Fibroblast of gingiva (primary cell): Measurements from ENCODE around the gene MYL12B.
"Not testable (repeated sequence)": the region's sequence is repeated elsewhere in the genome, so short reads cannot be mapped to it uniquely, and the experiment has no call there.

ENCODE experiments used
- DNase-seq: peaks from one replicate; pipeline ENCODE4 v3.0.0-alpha.2; 2011; ENCODE audit warnings: low read depth

MYL12B gene

DNA sequence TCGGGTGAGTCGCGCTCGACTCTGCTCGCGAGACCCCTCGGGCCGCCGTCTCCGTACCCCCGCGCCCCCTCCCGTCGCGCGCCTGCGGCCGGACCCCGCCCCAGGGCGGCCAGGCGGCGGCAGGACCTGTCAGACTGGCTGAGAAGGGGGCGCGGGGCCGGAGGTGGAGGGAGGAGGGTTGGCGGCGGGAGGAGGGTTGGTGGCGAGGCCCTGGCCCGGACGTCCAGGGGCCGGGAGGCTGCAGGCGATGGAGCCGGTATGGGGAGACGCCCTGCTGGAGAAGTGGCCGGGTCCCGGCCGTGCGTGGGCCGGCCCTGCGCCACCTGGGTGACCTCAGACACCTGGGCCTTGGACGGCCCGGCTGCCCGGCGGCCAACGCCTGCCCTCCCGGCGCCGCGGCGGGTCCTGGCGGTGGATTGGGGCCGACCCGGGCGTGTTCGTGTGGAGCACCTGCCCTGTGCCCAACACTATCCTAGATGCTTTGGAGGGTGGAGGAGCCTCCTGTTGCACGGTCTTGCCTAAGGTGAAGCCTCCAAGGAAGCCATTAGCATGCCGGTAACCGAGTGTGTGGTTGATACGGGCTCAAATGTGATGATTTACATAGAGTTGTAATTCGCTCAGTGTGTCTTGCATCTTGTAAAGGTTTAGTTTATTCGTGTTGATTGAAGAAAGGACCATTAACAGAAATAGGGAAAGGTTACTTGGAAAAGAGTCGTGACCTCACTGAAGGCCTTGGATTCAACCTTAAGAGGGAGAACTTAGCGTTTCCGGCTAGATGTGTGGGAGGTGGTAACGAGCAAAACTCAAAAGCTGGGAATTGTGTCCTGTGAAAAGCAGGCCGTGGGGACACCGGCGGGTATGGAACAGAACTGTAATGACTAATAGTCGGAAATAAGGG, 550 bp downstream of the MYL12B start:
- peak; percentile 12 for DNase-seq

DNA sequence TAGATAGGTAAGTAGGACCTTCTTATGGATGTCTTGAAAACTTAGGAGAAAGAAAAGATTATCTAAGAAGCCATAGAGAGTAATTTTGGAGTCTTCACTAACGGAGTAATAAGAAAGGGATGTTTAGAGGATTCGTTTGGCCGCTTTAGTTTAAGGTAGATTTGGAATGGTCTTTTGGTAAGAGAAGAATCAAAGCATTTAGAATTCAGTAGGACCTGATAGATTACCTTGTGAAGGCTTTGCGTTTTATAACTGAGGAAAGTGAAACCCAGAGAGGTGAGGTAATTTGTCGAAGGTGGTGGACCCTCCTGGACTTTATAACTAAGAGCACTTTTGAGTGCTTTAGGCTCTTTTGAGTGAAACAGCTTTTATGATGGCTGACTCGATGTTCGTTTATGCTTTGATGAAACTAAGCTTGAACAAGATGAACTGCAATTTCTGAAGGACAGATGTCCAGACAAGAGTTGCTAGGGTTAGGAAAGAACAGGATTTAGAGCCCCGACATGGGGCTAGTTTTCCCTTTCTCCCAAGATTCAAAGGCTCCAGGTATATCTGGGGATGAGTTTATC, 1.3 kb downstream of the MYL12B start:
- no peak for DNase-seq

DNA sequence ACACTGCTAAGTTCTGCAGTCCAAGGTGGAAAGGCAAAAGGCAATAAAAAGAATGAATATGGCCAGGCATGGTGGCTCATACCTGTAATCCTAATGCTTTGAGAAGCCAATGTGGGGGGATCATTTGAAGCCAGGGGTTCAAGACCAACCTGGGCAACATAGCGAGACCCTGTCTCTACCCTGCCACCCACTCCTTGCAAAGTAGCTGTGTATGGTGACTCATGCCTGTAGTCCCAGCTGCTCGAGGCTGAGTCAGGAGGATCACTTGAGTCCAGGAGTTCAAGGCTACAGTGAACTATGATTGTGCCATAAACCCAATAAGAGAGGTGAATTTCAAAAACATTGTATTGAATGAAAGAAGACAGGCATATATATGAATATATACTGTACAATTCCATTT, 2.4 kb downstream of the MYL12B start:
- no peak for DNase-seq

DNA sequence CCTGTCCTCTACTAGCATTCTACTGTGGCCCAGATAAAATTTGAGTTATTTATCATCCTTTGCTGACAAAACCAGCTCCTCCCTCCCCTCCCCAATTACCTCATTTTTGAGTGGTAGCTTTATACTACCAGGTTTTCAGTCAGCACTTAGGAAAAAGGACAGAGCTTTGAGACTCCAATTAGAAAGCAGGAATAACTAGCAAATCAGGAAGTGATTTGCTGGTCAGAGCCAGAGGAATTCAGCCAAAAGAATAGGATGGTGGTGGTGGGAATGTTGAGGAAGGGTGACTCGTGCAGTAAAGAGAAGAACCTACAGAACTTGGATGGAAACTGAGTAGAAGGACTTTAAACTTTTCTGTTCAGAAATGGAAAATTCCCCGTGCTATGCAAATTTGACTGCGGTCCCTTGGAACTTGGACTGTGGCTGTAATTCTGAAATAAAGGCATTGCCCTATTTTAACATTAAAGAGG, 3.7 kb downstream of the MYL12B start:
- no peak for DNase-seq

DNA sequence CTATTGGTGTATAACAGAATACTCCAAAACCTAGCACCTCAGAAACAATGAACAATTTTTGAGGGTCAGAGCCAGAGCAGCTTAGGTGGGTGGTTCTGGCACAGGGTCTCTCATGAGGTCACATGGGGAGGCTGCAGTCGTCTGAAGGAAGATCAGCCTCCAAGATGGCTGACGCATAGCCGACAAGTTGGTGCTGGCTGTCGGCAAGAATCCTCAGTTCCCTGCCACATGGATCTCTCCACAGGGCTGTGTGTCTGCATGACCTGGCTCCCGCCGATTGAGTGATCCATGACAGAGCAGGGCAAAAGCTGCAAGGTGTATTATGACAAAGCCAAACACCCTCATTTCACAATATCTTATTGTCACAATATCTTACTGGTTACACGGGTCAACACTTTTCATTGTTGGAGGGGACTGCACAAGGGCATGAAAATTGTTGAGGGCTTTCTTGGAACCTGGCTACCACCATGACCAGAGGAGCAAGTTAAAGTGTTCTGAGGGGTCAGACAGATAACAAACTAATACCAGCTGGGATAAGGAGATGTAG, 4.2 kb downstream of the MYL12B start:
- no peak for DNase-seq

DNA sequence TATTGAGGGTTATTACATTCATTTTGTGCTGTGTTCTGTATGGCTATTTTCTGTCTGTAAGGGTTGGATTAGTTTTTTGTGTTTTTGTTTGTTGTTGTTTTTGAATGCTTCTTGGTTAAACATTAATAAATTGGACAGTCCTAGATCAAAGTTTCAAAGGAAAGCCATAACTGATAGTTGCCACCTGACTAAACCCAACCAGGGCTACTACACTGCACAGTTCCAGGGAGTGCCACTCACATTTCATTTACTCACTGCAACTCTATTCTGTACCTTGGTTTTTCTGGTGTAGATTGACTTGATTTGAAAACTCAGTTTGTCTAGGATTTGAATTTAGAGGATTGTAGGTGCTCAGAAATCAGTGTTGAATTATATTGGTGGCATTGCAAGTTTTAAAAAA, 6.4 kb downstream of the MYL12B start:
- no peak for DNase-seq

DNA sequence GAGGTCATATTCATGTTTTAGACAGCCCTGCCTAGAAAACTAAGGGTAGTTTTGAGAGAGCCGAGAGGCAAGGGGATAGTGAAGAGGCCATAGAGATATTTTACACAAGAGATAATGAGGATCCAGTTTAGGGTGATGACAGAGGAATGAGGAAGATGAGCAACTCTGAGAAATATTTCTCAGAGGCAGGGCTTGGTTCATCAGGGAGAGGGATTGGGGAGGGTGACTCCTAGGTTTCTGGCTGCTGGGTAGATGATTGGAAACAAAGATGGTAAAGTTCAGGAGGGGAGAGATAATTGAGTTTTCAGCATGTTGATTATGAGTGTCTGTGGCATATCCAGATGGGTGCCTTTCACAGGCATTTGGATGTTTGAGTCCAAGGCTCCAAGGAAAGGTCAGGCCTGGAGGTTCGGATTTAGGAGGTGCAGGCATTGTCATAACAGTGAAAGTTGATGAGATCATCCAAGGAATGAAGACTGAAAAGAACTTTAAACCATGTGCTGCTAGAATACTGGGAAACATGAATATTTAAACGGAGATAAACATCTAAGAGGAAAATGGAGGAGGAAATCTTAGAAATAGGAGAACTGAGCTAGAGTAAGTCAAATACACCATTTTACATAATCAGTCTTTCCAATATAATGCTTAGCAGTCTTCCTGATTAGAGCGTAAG, 7.4 kb downstream of the MYL12B start:
- DNase-seq: no peak

DNA sequence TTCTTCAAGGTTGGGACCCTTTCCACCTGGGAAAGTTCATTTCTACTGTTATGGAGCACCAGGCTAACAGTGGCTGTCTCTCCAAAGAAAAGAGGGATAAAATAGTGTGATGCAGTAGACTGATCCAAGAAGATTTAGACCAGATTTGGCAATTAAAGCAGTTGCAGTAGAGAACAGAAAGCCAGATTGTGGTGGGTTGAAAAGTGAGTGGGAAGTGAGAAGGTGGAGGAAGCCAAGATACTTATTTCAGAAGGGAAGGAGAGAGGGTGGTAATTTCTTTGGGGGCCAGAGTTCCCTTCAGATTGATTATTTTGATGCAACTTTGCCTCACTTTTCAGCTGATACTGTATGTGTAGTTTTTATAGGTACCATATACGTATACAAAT, 8.0 kb downstream of the MYL12B start:
- DNase-seq: no peak

DNA sequence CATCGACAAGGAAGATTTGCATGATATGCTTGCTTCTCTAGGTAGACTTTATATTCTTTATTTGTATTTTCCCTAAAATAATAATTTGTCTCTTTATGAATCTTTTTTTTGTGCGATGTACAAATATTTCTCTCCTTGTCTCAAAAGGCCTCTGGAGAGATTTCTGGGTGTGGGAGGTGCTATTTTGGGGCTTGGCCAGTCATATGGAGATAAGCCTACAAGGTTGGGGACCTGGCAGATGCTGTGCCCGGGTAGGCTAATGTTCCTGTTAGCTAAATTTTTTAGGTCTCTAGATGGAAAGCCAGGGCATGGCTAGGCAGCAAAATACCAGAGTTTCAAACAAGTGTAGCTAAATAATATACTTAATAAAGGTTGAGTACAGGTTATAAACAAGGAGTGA, 11.1 kb downstream of the MYL12B start:
- DNase-seq: no peak

DNA sequence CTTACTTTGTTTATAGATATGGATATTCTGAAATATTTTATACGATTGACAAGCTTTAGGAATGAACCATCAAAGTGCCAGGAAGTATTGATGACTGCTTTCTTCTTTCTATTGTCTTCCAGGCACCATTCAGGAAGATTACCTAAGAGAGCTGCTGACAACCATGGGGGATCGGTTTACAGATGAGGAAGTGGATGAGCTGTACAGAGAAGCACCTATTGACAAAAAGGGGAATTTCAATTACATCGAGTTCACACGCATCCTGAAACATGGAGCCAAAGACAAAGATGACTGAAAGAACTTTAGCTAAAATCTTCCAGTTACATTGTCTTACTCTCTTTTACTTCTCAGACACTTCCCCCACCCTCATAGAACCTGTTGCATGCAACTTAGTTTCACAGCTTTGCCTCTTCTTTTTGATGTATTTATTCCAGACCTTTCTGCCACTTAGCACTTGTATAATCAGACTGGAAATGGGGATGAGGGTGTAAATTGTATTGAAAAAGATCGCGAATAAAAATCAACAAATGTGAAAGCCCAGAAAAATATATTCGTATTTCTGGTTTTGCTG, 15.8 kb downstream of the MYL12B start:
- not testable (repeated sequence) for DNase-seq

DNA sequence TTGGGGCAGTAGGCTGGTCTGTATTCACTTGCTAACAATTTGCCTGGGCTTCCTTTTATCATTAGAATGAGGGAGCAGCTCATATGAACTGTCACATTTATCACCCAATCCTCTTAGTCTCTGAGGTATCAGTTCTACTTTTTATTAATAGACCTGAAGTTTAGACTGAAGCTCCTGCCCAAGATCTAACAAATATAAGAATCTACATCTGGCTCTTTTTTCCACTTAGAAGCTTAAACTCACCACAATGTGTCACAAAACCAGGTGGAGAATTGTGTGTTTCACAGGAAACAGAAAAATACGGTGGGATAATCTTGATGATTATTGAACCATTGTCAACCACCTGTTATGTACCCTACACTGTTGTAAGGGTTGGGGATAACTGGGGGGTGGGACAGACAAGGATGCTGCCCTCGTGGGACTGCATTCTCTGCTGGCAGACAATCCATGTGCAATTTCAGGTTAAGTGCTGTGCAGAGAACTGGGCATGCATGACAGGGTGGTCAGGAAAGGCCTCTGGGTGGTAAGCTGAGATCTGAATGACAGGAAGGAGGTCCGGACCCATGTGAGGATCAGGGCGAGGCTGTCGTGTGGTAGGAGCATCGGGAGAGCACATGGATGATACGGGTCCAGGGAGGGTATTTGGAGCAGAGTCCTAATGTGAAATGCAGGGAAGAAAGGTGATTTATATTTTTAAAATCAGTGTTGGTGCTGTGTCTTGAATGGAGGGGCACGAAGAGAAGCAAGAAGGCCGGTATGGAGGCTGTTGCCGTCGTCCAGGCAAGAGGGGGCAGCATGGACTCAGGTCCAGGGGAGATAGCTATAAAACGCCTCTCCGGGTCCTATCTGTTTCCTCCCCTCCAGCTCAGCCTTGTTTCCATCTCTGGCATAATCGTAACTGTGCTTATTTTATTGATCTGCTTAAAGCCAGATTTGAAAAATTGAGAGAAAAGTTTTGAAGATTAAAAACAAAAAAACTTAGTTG, 17.6 kb downstream of the MYL12B start:
- no peak for DNase-seq

DNA sequence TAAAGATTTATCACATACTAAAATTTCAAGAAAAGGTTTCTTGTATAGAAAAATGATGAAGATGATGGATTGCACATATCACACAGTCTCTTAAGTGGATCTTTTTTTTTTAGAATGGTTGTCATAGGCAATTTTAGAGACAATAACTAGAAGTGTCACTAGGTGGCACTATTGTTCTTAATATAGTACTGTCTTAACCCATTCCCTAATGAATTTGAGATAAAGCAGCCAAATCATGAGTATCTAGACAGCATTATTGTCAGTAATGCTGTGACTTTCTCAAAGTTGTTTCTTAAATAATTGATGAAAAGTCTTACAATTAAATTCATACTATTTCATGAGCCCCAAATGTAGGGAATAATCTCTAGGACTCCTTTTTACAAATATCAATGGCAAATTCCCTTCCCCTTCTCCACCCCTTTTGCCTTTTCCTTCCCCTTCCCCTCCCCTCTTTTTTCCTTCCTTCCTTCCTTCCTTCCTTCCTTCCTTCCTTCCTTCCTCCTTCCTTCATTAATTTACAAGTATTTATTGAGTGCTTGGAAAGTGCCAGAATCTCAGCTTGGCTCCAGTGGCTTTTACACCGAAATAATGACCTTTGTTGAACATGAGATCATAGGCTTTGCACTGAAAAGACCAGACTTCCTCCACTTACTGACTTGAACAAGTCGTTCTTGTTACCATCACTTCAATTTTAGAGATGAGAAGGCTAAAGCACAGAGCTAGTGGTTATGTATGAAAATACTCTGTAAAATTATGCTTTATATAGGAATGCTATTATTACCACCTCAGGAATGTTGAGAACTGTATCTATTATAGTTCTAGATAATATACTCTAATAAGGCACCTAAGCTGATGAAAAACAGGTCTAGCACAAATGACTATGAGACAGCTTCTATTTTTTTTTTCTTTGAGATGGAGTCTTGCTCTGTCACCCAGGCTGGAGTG, 19.8 kb downstream of the MYL12B start:
- DNase-seq: peak; percentile 72

DNA sequence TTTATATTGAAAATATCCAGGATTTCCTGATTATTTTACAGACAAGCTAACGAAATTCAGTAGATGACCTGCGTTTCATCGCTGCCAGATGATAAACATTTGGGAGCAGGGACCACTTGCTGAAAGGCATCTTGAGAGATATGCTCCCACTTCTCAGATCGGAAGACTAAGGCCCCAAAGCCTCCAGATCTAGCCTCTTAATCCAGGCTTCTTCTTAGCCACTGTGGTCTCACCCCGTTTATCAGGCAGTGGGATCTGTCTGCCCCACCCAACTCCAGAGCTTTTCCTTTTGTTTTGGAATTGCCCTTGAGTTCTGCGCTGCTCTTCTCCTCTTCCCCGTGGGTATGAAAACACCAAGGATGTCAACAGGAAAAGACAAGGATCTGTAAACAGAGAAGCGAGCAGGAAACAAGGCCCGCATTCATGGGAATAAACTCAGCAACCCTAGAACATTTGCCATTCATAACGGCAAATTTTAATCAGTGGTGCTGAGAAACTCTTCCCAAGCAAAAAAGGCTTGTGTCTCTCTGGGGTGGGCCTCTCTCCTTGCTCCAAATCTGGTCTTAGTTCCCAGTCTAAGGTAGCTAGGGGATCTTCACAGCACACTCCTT, 21.4 kb downstream of the MYL12B start:
- DNase-seq: no peak

DNA sequence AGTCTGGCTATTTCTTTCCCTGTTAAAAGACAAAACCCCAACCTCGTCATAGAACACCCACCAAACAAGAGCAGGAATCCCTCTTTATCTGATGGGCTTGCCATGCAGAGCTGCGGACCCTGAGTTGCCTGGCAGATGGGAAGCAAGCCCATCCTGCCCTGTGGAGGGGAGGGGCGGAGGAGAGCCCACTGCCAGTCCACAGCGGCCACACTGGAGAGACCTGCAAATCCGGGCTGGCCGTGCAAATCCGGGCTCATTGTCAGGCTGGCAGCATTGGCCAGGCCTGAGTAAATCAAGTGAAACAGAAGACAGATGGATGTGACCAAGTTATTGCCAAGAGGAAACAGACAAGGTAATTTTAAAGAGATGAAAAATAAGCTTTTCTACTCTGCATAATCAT, 22.0 kb downstream of the MYL12B start:
- no peak for DNase-seq

DNA sequence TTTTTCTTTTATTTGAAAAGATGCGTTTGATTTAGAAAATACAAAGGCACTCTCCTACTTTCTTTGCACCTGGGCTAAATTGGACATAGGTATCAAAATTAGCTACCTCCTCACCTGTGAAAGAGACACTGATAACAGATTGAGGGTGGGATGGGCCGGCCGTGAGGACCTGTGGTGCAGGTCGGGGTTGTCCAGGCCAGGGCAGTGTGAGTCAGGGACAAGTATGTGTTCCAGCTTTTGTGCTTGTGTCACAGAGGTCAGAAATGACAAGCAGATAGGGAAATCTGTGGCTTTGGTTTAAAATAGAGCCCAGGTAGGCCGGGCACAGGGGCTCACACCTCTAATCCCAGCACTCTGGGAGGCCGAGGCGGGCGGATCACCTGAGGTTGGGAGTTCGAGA, 22.6 kb downstream of the MYL12B start:
- no peak for DNase-seq

DNA sequence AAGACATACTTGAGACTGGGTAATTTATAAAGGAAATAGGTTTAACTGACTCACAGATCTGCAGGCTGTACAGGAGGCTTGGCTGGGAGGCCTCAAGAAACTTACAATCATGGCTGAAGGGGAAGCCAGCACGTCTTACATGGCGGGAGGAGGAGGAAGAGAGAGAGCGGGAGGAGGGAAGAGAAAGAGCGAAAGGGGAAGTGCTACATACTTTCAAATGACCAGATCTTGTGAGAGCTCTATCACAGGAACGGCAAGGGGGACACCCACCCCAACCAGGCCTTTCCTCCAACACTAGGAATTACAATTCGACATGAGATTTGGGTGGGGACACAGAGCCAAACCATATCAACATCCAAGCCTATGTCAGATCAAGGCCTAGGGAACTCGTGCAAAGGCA, 24.2 kb downstream of the MYL12B start:
- no peak for DNase-seq

DNA sequence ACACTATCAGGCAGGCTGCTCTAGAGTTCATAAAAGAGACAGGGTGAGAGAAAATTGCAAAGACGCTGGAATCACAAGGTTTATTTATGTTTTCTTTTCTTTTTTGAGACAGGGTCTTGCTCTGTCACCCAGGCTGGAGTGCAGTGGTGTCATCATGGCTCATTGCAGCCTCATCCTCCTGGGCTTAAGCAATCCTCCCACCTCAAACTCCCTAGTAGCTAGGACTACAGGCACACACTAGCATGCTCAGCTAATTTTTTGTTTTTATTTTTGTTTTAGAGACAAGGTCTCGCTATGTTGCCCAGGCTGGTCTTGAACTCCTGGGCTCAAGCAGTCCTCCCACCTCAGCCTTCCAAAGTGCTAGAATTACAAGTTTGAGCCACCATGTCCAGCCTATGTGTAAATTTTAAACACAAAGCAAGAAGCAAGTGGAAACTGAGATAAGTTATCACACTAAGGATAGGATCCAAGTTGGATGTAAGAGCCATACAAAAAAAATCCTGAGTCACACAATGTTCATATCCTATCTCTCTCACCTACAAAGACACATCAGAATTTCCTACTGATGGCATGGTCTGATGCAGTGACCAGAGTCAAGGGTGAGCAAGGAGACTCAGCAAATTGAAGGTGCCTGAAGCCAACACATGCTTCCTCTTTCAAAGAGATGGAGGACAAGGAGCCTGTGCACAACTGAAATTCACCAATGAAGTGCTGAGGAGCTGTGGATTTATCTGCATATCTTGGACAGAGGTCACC, 31.4 kb downstream of the MYL12B start:
- no peak for DNase-seq

DNA sequence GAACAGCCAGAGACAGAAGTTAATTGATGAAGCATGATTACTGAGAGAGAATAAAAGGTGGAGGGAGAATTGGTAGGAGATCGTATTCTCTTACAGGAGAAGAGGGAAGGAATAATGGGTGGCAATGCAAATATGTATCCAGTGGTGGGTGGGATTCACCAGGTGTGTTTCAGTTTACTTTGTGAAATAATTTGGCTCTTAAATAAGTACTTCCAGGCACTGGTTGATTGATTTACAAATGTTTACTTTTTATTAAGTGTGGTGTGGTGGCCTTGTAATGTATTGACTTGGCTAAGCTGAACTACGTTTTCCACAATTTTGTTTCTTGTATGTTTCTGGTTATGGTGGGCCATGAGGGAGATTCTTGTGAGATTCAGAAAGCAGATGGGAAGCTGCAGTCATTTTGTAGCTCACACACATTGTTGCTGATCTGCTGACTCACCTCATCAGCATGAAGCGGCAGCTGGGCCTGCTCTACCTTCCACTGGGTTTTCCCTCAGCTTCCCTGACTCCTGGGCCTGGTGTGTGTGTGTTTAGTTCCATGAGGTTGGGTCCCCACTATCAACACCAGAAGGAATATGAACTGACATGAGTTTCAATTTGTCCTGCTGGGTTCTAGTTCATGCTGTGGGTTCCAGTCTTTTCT, 32.6 kb downstream of the MYL12B start:
- no peak for DNase-seq
